NCI-H82 (cell line): ENCODE results near the gene UBE2G1.

Source experiments
- DNase-seq: peaks from one replicate; lab custom pipeline; 2025; lab: John Stamatoyannopoulos, UW

UBE2G1 gene

GRCh38 chr17:4334332-4334731 is 32.1 kb downstream of the UBE2G1 start:
- DNase-seq, result no peak

- DNase-seq, result no peak
Measured at GRCh38 chr17:4333041-4333440, 33.4 kb downstream of the UBE2G1 start.

- peak; percentile 44 for DNase-seq
Measured at GRCh38 chr17:4332296-4332970, 34.0 kb downstream of the UBE2G1 start.

DNA sequence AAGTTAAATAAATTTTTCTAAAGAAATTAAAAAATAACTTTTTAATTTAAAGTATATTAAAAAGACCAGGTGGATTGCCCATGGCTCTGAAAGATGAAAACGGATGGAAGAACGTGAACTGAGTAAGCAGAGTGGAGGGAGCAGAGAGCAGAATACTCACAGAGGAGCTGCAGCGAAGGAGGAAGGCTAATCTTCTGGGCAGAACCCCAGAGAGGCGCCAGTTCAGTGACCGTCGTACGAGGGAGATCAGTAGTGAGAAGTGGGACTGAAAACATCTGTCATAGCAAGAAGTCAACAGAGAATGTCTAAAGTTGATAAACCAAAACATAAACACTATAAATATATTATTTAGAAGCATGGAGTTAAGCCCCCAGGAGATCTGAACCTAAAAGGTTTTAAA is 34.9 kb downstream of the UBE2G1 start:
- peak; percentile 74 for DNase-seq

- DNase-seq, result no peak
Measured at GRCh38 chr17:4329838-4330237, 36.6 kb downstream of the UBE2G1 start.

- peak; percentile 54 for DNase-seq
Measured at GRCh38 chr17:4327606-4328005, 38.9 kb downstream of the UBE2G1 start.

GRCh38 chr17:4326608-4327007 is 39.9 kb downstream of the UBE2G1 start:
- DNase-seq, result no peak

- no peak for DNase-seq
Measured at GRCh38 chr17:4326112-4326511, 40.4 kb downstream of the UBE2G1 start.

DNA sequence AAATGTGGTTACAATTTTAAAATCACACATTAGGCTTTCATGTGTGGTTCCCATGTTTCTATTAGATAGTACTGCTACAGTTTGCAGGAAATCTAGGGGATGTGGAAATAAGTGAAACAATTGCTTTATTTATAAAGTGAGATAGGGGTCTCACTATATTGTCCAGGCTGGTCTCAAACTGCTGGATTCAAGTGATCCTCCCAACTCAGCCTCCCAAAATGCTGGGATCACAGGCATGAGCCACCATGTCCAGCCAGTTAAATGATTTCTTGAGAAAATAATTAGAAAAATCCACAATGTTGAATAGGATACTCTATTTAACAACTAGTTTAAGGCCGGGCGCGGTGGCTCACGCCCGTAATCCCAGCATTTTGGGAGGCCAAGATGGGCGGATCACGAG is 42.0 kb downstream of the UBE2G1 start:
- no peak for DNase-seq

- DNase-seq, result no peak
Measured at GRCh38 chr17:4319221-4319620, 47.3 kb downstream of the UBE2G1 start.

GRCh38 chr17:4318596-4318995 is 47.9 kb downstream of the UBE2G1 start:
- no peak for DNase-seq

GRCh38 chr17:4318186-4318585 is 48.3 kb downstream of the UBE2G1 start:
- no peak for DNase-seq

GRCh38 chr17:4317610-4318009 is 48.9 kb downstream of the UBE2G1 start:
- no peak for DNase-seq

GRCh38 chr17:4316648-4317047 is 49.8 kb downstream of the UBE2G1 start:
- no peak for DNase-seq

DNA sequence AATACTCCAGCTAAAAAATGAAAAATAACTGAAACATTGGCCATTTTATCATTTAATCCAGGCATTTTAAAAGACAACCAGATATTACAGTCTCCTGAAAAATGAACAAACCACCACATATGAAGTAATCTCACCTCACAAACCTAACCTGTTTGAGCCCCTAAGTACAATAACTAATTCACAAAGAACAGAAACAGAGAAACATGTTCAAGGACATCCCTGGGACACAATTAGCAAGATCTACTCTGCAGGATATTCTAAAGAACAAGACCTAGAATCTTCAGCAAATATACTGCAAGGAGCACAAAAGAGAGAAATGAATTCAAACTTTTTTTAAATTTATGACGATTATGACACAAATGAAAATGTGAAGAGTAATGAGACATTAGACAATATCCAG is 51.9 kb downstream of the UBE2G1 start:
- no peak for DNase-seq

DNA sequence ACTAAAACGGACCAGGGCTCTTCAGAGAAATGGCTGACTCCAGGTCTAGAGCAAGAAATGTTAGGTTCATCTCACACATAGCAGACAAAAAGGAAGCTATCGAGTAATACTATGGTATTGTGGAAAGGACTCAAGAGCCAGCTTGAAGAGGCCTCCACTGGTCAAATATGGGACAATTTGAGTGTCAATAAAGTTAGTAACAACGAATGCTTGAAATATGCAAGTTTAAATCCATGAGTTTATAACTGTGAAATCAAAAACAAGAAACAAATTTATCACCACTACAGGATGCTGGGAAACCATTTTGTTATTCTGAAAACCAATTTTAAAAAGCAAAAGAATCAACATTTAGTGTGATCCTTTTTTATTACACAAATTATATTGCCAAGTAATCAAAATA is 52.3 kb downstream of the UBE2G1 start:
- DNase-seq, result no peak

- no peak for DNase-seq
Measured at GRCh38 chr17:4313221-4314114, 53.0 kb downstream of the UBE2G1 start.

DNA sequence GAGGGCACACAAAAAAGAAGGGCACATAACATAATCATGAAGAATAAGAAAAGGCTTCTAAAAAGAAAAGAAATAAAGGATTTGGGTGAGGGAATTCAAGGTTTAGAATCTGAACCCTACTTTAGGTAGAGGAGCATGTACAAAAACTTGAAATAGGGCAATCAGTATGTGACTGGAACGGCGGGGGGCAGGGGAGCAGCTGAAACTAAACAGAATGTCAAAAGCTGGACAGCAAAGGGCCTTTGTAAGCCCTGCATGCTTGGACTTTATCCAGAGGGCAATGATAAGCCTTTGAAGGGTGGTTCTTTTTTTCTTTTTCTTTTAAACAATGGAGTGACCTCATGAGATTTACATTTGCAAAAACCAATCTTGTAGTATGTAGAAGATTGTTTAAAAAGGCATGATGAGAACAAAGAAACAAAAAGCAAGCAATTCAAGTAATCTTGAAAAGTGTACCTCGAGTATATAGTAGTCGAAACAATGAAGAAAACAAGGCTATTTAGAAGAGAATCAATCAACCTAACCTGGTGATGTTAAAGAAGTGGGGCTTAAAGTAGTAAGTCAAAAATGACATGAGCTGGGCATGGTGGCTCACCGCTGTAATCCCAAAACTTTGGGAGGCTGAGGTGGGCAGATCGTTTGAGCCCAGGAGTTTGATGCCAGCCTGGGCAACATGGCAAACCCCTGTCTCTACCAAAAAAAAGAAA is 56.0 kb downstream of the UBE2G1 start:
- DNase-seq, result no peak

GRCh38 chr17:4309897-4310296 is 56.6 kb downstream of the UBE2G1 start:
- DNase-seq, result no peak

DNA sequence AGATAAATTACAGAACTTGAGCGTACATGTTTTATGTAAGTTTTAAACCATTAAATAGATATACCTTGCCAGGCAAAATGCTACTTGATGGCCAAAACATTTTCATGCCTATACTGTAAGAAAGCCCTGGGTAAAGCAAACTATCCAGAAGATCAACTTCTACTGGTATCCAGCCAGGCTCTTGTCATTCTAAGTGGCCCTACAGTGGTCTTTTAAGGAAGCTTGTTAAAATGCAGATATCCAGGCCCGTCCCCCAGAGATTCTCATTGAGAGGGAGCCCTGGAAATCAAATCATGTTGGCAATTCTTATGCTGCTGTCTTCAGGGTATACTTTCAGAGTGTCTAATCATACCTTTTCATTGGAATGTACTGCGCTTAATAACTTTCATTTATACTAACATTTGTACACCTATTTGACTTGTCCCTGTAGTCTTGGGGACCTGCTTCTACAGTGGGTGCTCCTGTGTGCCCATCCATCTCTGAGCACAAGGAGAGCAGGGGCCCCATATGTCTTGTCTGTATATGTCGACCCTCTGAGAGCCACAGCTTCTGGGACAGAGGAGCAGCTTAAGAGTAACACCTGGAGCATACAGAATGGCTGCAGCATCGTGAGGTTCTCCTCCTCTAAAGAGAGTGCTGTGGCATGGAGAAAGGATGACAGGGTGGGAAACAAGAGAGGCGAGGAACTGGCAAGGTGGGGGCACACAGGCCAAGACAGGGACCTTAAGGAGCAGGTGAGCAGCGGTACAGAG is 59.1 kb downstream of the UBE2G1 start:
- DNase-seq, result no peak

DNA sequence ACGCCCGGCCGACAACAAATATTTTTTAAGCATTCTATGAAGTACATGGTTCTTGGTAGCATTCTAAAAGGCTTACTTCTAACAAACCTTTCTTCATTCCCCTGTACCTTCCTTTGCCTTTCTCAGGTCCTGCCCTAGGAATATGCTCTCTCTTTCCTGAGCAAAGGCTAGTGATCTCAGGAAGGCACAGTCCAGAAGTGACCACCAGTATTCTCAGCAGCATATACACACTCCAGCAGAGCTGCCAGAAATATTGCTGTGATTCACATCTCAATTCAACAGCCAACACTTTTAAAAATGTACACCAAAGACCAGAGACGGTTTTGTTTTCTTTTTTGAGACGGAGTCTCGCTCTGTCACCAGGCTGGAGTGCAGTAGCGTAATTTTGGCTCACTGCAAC is 61.3 kb downstream of the UBE2G1 start:
- no peak for DNase-seq

GRCh38 chr17:4304417-4305027 is 62.0 kb downstream of the UBE2G1 start:
- peak; percentile 81 for DNase-seq
